Thyroid gland (tissue), 4 donors: ENCODE data around the gene RORC. TPM values are rescaled to one million over a fixed set of nuclear protein-coding genes. Genes with fewer than 3 reads are reported as not detected.

Source experiments
- DNase-seq, 2 donors: peaks; one replicate each; pipeline ENCODE4 v3.0.0-alpha.2; 2019
- H3K27ac ChIP-seq, 3 donors: fragments of 200-600 bp; sonication (generic); 1 replicate in 2 of 3; 2 replicates in 1 of 3; pipeline ENCODE4 v1.5.1; 2016 to 2019; ENCODE audit warnings: mild to moderate bottlenecking in 1 of 3, moderate library complexity in 1 of 3
- H3K27me3 ChIP-seq: fragments of 200-600 bp; sonication (generic); one replicate; pipeline ENCODE4 v1.5.1; 2019
- H3K36me3 ChIP-seq, 2 donors: fragments of 200-600 bp; sonication (generic); one replicate each; pipeline ENCODE4 v1.5.1; 2016 to 2019
- H3K4me1 ChIP-seq, 2 donors: fragments of 200-600 bp; sonication (generic); one replicate each; pipeline ENCODE4 v1.5.1; 2017 to 2019
- H3K4me3 ChIP-seq, 3 donors: fragments of 200-600 bp; sonication (generic); replicated peaks in 1 of 3; 1 replicate in 2 of 3; 2 replicates in 1 of 3; pipeline ENCODE4 v1.5.1; 2016; ENCODE audit warnings: mild to moderate bottlenecking in 1 of 3
- H3K9me3 ChIP-seq: fragments of 200-600 bp; sonication (generic); one replicate; pipeline ENCODE4 v1.5.1; 2017
- POLR2A ChIP-seq, 2 donors: fragments of 450-650 bp; IDR thresholded peaks; one replicate each; pipeline ENCODE4 v1.6.1; 2017; ENCODE audit warnings: antibody characterized with exemption in 2 of 2, mild to moderate bottlenecking in 2 of 2, moderate library complexity in 1 of 2
- WGBS, 2 donors: methylation state at CpG; one replicate each; pipeline ENCODE4 v1.1.5; 2017; 5-methylcytosine and 5-hydroxymethylcytosine counted together
- intact Hi-C: fragments of 100-400 bp; cut with DNase I; formaldehyde crosslinking; loops from one replicate; pipeline ENCODE4 v1.15.1; 2023
- total RNA-seq, 4 donors: library from RNA; depleted of rRNA; stranded (reverse); fragments of >200 nt; gene quantifications; one replicate each; pipeline ENCODE4 v1.2.3, GENCODE V29; 2016
- TF ChIP-seq, protein P1 (sequence below), 6 experiments: fragments of 200-600 bp in 3 of 6; fragments of 450-650 bp in 3 of 6; sonication (generic) in 3 of 6; IDR thresholded peaks; one replicate each; pipeline ENCODE4 v1.5.1; 2016 to 2019; ENCODE audit warnings: antibody characterized with exemption in 6 of 6, mild to moderate bottlenecking in 2 of 6, inconsistent platforms in 1 of 6, moderate library complexity in 1 of 6

Gene RORC
- total RNA-seq, 4 donors from 2014 or later = 29.7 to 48.4 (median 38.8) TPM

DNA sequence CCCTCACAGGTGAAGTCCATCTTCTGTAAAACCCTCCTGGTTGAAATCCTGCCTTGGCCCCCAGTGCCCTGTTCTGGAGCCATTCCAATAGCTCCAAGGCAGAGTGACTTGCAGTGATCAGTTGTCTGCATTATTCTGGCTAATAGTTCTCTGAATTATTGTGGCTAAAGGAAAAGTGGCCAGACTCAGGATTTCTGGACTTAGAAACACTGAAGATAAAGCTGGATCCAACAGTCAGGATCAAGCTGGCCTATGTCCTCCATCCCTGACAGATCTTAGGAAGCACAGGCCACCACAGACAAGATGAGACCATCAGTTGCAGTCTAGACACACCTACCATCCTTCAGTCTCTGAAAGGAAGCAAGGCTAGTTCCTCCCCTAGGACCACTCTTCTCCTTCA is 8.8 kb upstream of the RORC start:
- Histone ChIP-seq H3K9me3 (no peaks in the 10 kb centered on the region), H3K36me3 (no peaks in the 10 kb centered on the region), H3K4me1 (peaks cover 23 to 47% of the 10 kb centered on the region in 2 donors), H3K4me3 (peak overlapping the region in 1 of 3 donors; percentile 32), H3K27ac (peak overlapping the region; percentile 79 to 95 (median 89)), H3K27me3 (no peaks in the 10 kb centered on the region)
- TF ChIP-seq, protein P1, sequence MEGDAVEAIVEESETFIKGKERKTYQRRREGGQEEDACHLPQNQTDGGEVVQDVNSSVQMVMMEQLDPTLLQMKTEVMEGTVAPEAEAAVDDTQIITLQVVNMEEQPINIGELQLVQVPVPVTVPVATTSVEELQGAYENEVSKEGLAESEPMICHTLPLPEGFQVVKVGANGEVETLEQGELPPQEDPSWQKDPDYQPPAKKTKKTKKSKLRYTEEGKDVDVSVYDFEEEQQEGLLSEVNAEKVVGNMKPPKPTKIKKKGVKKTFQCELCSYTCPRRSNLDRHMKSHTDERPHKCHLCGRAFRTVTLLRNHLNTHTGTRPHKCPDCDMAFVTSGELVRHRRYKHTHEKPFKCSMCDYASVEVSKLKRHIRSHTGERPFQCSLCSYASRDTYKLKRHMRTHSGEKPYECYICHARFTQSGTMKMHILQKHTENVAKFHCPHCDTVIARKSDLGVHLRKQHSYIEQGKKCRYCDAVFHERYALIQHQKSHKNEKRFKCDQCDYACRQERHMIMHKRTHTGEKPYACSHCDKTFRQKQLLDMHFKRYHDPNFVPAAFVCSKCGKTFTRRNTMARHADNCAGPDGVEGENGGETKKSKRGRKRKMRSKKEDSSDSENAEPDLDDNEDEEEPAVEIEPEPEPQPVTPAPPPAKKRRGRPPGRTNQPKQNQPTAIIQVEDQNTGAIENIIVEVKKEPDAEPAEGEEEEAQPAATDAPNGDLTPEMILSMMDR (IDR thresholded peaks at IDR 0.05) = no peak
- no peak for TF ChIP-seq POLR2A (IDR thresholded peaks at IDR 0.05)
- intact Hi-C loops = no loop called here
- no peak for DNase-seq

DNA sequence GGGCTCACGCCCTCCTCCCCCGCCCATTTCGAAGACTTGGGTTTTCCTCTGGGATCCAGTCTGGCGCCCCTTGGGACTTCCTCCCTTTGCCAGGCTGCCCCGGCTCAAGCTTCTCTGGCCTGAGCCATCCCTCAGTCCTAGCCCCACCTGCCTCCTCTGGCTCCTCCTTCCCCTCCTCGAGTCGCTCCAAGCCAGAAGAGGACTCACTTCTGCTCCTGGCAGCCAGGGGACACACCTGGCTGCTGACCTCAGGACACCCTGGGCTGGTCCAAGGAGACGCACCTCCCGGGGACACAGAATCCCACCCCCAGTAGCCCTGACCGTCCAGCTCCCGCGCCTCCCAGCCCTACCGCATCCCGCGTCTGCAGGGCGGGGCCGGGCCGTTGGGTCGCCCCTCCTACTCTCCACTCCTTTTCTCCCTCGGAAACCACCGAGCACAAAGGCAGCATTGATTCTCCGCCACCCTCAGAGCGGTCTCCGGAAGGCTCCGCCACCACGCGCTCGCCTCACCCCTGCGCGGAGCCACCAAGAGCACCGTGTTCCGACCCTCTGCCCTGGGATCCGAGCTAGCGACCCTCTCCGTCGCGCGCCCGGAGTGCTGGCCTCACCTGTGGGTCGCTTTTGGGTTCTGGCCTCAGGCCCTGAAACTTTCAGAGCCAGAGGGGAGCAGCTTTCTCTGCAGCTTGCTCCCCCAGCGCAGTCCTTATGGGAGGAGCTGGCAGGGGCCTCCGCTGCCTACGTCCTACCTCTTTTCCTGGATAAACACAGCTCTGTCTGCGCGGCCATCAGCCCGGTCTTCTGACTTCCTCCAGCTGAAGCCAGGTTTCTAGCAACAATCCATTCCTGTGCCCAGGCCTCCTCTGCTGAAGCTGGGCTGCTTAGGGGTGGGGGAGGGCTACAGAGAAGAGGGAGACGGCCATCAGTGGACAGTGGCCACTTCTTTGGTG is 8.1 kb upstream of the RORC start, which contains the start of gene C2CD4D:
Gene C2CD4D, minus strand, starts transcription at position 364 of the 947 bp plus-strand sequence. CDS start 831 bp downstream, outside the sequence.
- Histone ChIP-seq H3K27ac (peak within 1 kb of the TSS; percentile 79 to 95 (median 89)), H3K9me3 (no peaks in the 10 kb centered on the region), H3K4me3 (peak within 1 kb of the TSS; percentile 7 to 32 (median 27)), H3K27me3 (no peaks in the 10 kb centered on the region), H3K4me1 (peaks cover 23 to 47% of the 10 kb centered on the region in 2 donors), H3K36me3 (no peaks in the 10 kb centered on the region)
- DNase-seq = peak; percentile 81 to 82
- intact Hi-C loops = loop anchor here (10.0 kb wide), 2 partner anchors 105 to 305 kb away; no protein-coding TSS in a partner anchor
- peak in 1 of 2 donors; percentile 82 for TF ChIP-seq POLR2A (IDR thresholded peaks at IDR 0.05)
- TF ChIP-seq, protein P1 (IDR thresholded peaks at IDR 0.05) = peak in 3 of 6 experiments; percentile 19 to 48 (median 27)
- 3 to 7% methylated on average over 20 to 33 of the region's 47 CpGs for WGBS, 2 donors

DNA sequence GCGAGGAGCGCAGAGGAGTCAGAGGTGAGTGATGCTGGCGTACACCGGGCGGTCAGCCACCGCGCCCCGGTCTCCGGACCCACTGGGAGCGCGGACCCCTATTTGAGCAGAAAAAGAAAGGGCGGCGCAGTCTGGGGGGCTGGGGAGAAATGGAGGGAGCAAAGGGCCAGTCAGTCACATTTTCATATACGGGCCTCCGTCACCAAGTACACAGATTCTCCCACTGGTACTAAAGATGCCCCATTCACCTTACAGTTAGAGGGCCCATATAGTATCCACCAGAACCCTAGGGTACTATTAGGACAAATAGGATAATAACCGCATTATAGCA is 7.4 kb upstream of the RORC start:
- no peak overlapping the region for H3K4me3 ChIP-seq

DNA sequence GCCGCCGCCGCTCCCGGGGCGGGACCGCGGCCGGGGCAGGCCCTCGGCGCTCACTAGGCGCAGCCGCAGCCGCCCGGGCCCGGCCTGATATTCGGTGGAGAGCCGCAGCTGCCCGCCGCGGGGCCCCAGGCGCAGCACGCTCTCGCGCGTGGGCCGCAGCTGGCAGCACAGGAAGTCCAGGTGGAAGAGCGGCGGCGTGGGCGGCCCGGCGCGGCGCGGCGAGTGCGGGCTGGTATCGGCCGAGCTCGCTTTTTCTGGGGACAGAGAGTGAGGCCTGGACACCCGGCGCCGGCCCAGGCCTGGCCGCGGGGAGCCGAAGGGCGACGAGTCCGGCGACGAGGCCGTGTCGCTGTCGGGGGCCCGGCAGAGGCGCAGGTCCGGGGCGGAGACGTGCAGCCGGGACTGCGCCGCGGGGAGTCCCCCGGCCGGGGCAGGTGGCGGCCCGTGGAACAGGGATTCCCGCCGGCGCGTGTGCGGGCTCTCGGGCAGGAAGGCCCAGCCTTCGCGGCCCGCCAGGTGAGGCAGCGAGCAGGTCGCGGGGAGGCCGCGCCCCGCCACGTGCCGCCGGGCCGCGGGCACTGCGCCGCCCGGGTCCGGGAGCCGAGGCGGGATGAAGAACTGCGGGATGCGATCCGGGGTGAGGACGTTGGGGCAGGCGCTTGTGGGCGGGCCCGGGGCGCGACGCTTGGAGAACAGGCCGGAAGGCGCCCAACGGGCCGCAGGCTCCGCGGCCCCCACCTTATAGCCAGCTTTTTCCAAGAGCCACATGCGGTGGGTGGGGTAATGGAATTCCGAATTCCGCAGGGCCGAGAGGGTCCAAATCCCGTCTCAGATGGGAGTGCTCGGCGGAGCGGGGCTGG is 6.8 kb upstream of the RORC start:
- Histone ChIP-seq H3K4me3 (peak overlapping the region in 1 of 3 donors; percentile 8), H3K36me3 (no peaks in the 10 kb centered on the region), H3K27me3 (no peaks in the 10 kb centered on the region), H3K27ac (no peak overlapping the region), H3K4me1 (peaks cover 23 to 50% of the 10 kb centered on the region in 2 donors), H3K9me3 (no peaks in the 10 kb centered on the region)
- WGBS, 2 donors = 34 to 48% methylated on average over 14 to 27 of the region's 117 CpGs
- intact Hi-C loops = loop anchor here (10.0 kb wide), 2 partner anchors 104 to 304 kb away; no protein-coding TSS in a partner anchor
- peak in 1 of 2 donors; percentile 10 for DNase-seq
- no peak for TF ChIP-seq POLR2A (IDR thresholded peaks at IDR 0.05)
- TF ChIP-seq, protein P1 (IDR thresholded peaks at IDR 0.05) = no peak

More for the DNA sequence above, 7.4 kb upstream of the RORC start:
- 32 to 46% methylated on average over 16 of the region's 16 CpGs for WGBS, 2 donors
- Histone ChIP-seq H3K27ac (peak overlapping the region in 2 of 3 donors; percentile 89 to 95), H3K27me3 (no peaks in the 10 kb centered on the region), H3K4me1 (peaks cover 23 to 47% of the 10 kb centered on the region in 2 donors), H3K36me3 (no peaks in the 10 kb centered on the region), H3K9me3 (no peaks in the 10 kb centered on the region)
- no peak for TF ChIP-seq POLR2A (IDR thresholded peaks at IDR 0.05)
- TF ChIP-seq, protein P1 (IDR thresholded peaks at IDR 0.05) = no peak
- intact Hi-C loops = loop anchor here (10.0 kb wide), 2 partner anchors 104 to 304 kb away; no protein-coding TSS in a partner anchor
- DNase-seq = no peak
